Pancreas (tissue), 10 donors: ENCODE results near the gene ZNF438. TPM values are rescaled to one million over a fixed set of nuclear protein-coding genes. Genes with fewer than 3 reads are reported as not detected.

Source experiments
- ATAC-seq, 4 donors: fragments of 200-7000 bp; cut with Tn5 transposase; one replicate each; pipeline versions ENCODE4 v1.8.0 to v1.9.1; 2020; ENCODE audit warnings: mild to moderate bottlenecking in 4 of 4, moderate library complexity in 4 of 4
- DNase-seq, 6 donors: peaks; one replicate each; pipeline ENCODE4 v3.0.0-alpha.2; 2020
- FAIRE-seq: peaks from 2 replicates; lab custom pipeline; 2012; peaks lifted over from hg19 to GRCh38; lab: Jason Lieb, UNC
- H3K27ac ChIP-seq, 4 donors: fragments of 200-600 bp; sonication (generic); 1 replicate in 3 of 4; 2 replicates in 1 of 4; pipeline versions ENCODE4 v1.5.0 to v1.8.0; 2020
- H3K27me3 ChIP-seq, 4 donors: fragments of 200-600 bp; one replicate each; pipeline ENCODE4 v1.8.0; 2021
- H3K36me3 ChIP-seq, 3 donors: fragments of 200-600 bp; sonication (generic) in 1 of 3; one replicate each; pipeline versions ENCODE4 v1.5.0 to v1.8.0; 2020 to 2021
- H3K4me1 ChIP-seq, 3 donors: fragments of 200-600 bp; one replicate each; pipeline ENCODE4 v1.8.0; 2021
- H3K4me3 ChIP-seq, 4 donors: fragments of 200-600 bp; sonication (generic) in 2 of 4; one replicate each; pipeline versions ENCODE4 v1.5.0 to v1.8.0; 2020 to 2021
- H3K9me3 ChIP-seq, 4 donors: fragments of 200-600 bp; one replicate each; pipeline ENCODE4 v1.8.0; 2021
- WGBS, 2 donors: extraction: QIAGEN DNeasy Blood & Tissue Kit; methylation state at CpG; one replicate each; pipeline ENCODE4 v1.1.7; 2013; 5-methylcytosine and 5-hydroxymethylcytosine counted together
- intact Hi-C, 3 donors: fragments of 100-400 bp; cut with DNase I; formaldehyde crosslinking; loops; one replicate each; pipeline versions ENCODE4 v1.11.1 to v1.14.2; 2022
- polyA plus RNA-seq, 2 donors: library from polyadenylated mRNA; stranded (reverse); fragments of 200-250 nt; gene quantifications; one replicate each; pipeline ENCODE4 v1.2.3, GENCODE V29; 2013
- total RNA-seq, 6 donors: library from RNA; stranded (reverse); fragmentation: NEBNext Ultra II Directional in 4 of 6; extraction: Animal tissue kit (Norgen Biotek cat#: 25700) in 4 of 6; gene quantifications; one replicate each; pipeline versions ENCODE4 v1.2.1 to v1.2.4, GENCODE V29; 2021 to 2023
- TF ChIP-seq, protein P1 (sequence below), 4 donors: fragments of 200-600 bp; sonication (generic) in 3 of 4; IDR thresholded peaks; one replicate each; pipeline versions ENCODE4 v1.5.0 to v1.8.0; 2021; ENCODE audit warnings: antibody characterized with exemption in 4 of 4
- donor health status: healthy with polysubstance abuse.
- donor health status: DM: no; HTN: no; CAD: no; lungs with moderate emphysema.
- donor health status: DM: no; HTN: no; CAD: no.
- donor health status: control.
- donor health status: control.
- donor health status: Bipolar disorder and iron deficiency.
- donor health status: DM: yes; HTN: yes; CAD: no.
- donor health status: DM: no; HTN: no; CAD: no.
- donor health status: DM: no; HTN: no; CAD: no.
- donor health status: DM: yes; HTN: yes; CAD: no.

ZNF438 gene
- total and polyA plus RNA-seq, 8 donors, result 1.5 to 4.8 (median 2.5) TPM

DNA sequence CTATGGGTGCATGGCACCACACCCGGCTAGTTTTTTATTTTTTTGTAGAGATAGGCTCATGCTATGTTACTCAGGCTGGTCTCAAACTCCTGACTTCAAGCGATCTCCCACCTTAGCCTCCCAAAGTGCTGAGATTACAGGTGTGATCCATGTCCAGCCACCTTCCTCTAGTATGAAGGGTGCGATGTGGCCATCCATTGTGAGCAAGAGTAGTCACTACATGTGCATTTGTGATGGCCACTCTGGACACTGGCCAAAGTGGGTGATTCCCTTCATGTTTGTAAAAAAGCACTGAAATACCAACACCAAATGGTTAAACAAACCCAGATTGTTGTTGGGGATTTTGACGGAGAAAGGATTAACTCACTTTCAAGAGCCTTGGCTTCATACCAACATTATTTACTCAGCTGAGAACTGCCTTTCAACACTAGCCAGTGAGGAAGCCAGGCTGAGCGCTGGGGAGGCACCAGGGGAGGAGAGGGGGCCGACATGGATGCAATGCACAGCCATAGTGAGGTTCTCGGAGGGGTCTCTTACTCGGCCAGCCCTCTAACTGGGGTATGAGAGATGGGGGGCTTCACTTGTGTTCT is 204.0 kb downstream of the ZNF438 start:
- Histone ChIP-seq H3K27ac (no peak overlapping the region), H3K27me3 (no peaks in the 10 kb centered on the region), H3K36me3 (no peaks in the 10 kb centered on the region), H3K4me1 (no peaks in the 10 kb centered on the region), H3K4me3 (no peak overlapping the region), H3K9me3 (no peaks in the 10 kb centered on the region)
- no peak for FAIRE-seq
- TF ChIP-seq, protein P1, sequence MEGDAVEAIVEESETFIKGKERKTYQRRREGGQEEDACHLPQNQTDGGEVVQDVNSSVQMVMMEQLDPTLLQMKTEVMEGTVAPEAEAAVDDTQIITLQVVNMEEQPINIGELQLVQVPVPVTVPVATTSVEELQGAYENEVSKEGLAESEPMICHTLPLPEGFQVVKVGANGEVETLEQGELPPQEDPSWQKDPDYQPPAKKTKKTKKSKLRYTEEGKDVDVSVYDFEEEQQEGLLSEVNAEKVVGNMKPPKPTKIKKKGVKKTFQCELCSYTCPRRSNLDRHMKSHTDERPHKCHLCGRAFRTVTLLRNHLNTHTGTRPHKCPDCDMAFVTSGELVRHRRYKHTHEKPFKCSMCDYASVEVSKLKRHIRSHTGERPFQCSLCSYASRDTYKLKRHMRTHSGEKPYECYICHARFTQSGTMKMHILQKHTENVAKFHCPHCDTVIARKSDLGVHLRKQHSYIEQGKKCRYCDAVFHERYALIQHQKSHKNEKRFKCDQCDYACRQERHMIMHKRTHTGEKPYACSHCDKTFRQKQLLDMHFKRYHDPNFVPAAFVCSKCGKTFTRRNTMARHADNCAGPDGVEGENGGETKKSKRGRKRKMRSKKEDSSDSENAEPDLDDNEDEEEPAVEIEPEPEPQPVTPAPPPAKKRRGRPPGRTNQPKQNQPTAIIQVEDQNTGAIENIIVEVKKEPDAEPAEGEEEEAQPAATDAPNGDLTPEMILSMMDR (IDR thresholded peaks at IDR 0.05), result no peak
- 43 to 45% methylated on average over 8 of the region's 8 CpGs for WGBS, 2 donors
- peak in 2 of 4 donors; percentile 19 to 20 for ATAC-seq
- DNase-seq, result no peak
- intact Hi-C loops, result no loop called here

DNA sequence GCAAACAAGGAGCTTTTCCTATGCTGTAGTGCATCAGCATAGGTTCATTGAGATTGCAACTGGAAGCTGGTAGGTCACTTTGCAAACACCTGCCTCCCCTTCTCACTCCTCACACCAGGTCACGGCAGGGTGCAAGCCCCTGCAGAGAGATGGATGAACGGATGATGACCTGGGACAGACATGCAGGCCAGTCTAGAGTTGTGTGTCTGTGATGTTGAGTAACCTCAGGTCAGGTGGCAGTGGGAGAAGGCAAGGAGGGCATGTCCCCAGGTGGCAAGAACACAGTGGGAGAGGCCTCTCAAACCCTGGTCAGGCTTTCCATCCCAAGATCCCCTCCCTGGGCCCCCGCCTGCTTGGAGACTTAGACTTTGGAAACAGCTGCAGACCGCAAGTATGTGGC is 205.0 kb downstream of the ZNF438 start:
- ATAC-seq (no peak), FAIRE-seq (no peak), DNase-seq (no peak)
- H3K4me3 ChIP-seq, result no peak overlapping the region
- TF ChIP-seq, protein P1 (IDR thresholded peaks at IDR 0.05), result no peak
- no peaks in the 10 kb centered on the region for H3K36me3 ChIP-seq
- no peaks in the 10 kb centered on the region for H3K27me3 ChIP-seq
- H3K9me3 ChIP-seq, result no peaks in the 10 kb centered on the region
- H3K4me1 ChIP-seq, result no peaks in the 10 kb centered on the region
- intact Hi-C loops, result no loop called here
- no peak overlapping the region for H3K27ac ChIP-seq
- WGBS, 2 donors, result 69 to 79% methylated on average over 4 of the region's 4 CpGs

DNA sequence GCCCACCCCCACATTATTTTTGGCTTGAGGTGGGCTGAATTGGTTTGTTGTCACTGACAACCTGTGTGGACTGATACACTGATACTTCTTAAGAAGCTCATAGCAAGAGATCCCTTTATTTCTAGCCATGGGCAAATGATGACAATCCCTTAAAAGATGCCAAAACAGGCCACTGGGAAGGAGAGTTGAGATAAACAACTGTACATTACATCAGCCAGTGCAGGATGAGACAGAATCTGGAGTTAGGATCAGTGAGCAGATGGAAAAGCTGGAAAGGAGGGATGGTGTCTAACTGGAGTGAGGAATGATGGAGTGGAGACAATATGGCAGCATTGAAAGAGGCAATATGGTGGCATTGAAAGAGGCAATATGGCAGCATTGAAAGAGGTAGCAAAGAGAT is 206.2 kb downstream of the ZNF438 start:
- intact Hi-C loops, result no loop called here
- DNase-seq (no peak), ATAC-seq (no peak), FAIRE-seq (no peak)
- H3K36me3 ChIP-seq, result no peaks in the 10 kb centered on the region
- H3K27me3 ChIP-seq, result no peaks in the 10 kb centered on the region
- H3K9me3 ChIP-seq, result no peaks in the 10 kb centered on the region
- H3K27ac ChIP-seq, result no peak overlapping the region
- TF ChIP-seq, protein P1 (IDR thresholded peaks at IDR 0.05), result no peak
- no peak overlapping the region for H3K4me3 ChIP-seq
- no peaks in the 10 kb centered on the region for H3K4me1 ChIP-seq

DNA sequence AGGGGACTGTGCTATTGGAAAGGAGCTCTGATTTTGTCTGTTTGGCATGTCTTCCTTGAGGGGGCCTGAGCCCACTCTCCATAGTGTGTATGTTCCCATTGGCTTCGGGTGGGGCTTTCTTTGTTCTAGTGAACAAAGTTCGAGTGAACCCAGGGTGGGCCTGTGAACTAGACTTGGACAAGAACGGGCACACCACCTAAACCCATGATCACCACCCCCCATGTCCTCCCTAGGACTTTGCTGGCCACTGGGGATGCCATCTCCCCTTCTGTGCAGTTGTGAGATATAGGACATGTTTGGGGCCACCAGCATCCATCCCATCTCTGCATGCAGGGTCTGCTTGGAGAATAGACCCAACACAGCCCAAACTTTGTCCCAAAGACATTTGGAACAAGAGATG is 206.6 kb downstream of the ZNF438 start:
- WGBS, 2 donors, result 71 to 76% methylated on average over 3 of the region's 3 CpGs
- Histone ChIP-seq H3K36me3 (no peaks in the 10 kb centered on the region), H3K9me3 (no peaks in the 10 kb centered on the region), H3K27me3 (no peaks in the 10 kb centered on the region), H3K4me1 (no peaks in the 10 kb centered on the region), H3K4me3 (no peak overlapping the region), H3K27ac (no peak overlapping the region)
- intact Hi-C loops, result no loop called here
- ATAC-seq, result no peak
- FAIRE-seq, result no peak
- DNase-seq, result no peak
- TF ChIP-seq, protein P1 (IDR thresholded peaks at IDR 0.05), result no peak

DNA sequence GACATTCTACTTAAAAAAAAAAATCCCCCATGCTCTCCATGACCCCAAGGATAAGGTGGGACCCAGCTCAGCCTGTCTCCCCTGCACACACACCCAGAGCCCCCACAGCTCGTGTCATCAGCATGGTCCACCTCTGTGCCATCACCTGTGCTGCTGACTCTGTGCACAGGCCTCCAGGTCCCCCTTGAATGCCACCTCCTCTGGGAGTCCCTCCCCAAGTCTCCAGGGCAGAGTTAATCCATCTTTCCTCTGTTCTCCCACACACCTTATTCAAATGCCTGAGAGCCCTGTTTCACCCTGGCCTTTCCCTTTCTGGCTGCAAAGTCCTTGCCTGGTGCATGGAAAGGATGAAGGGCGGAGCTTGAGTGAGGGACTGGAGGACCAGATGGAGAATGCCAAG is 208.0 kb downstream of the ZNF438 start:
- whole genome bisulfite sequencing, 2 donors, result 72 to 83% methylated on average over 2 of the region's 2 CpGs
- no peak for ATAC-seq

More for the DNA sequence above, 208.0 kb downstream of the ZNF438 start:
- DNase-seq (no peak), FAIRE-seq (no peak)
- H3K27me3 ChIP-seq, result no peaks in the 10 kb centered on the region
- intact Hi-C loops, result no loop called here
- no peak overlapping the region for H3K4me3 ChIP-seq
- no peaks in the 10 kb centered on the region for H3K4me1 ChIP-seq
- TF ChIP-seq, protein P1 (IDR thresholded peaks at IDR 0.05), result no peak
- no peak overlapping the region for H3K27ac ChIP-seq
- H3K9me3 ChIP-seq, result no peaks in the 10 kb centered on the region
- H3K36me3 ChIP-seq, result no peaks in the 10 kb centered on the region
